MM.1S (cell line): Measurements from ENCODE around the gene UGT2A3.

ENCODE experiments used
- DNase-seq: peaks from one replicate; pipeline ENCODE4 v3.0.0-alpha.2; 2015
- H2AFZ ChIP-seq: fragments of 300-600 bp; sonication (generic); 2 replicates; pipeline ENCODE4 v1.6.0; 2016; ENCODE audit warnings: antibody characterized with exemption, low read length
- H3F3A ChIP-seq: fragments of 300-600 bp; sonication (generic); 2 replicates; pipeline ENCODE4 v1.6.1; 2016; ENCODE audit warnings: mild to moderate bottlenecking, antibody characterized with exemption, low read length, moderate library complexity, mixed read lengths; ENCODE audit not compliant: insufficient read depth
- H3K27ac ChIP-seq: fragments of 300-600 bp; sonication (generic); 2 replicates; pipeline ENCODE4 v1.5.1; 2016; ENCODE audit warnings: mild to moderate bottlenecking, low read length
- H3K27me3 ChIP-seq: fragments of 300-600 bp; sonication (generic); replicated peaks from 2 replicates; pipeline ENCODE4 v1.6.0; 2016; ENCODE audit warnings: low read length; ENCODE audit not compliant: insufficient read depth
- H3K36me3 ChIP-seq: fragments of 300-600 bp; sonication (generic); replicated peaks from 2 replicates; pipeline ENCODE4 v1.6.1; 2016; ENCODE audit warnings: mild to moderate bottlenecking, low read length, mixed read lengths; ENCODE audit not compliant: insufficient read depth
- H3K4me1 ChIP-seq: fragments of 300-600 bp; sonication (generic); 2 replicates; pipeline ENCODE4 v1.6.1; 2016; ENCODE audit warnings: low read length, mixed read lengths
- H3K4me2 ChIP-seq: fragments of 300-600 bp; sonication (generic); 2 replicates; pipeline ENCODE4 v1.6.0; 2016; ENCODE audit warnings: low read depth, low read length
- H3K4me3 ChIP-seq: fragments of 300-600 bp; sonication (generic); 2 replicates; pipeline ENCODE4 v1.5.1; 2016; ENCODE audit warnings: low read length, mixed read lengths
- H3K79me2 ChIP-seq: fragments of 300-600 bp; sonication (generic); 2 replicates; pipeline ENCODE4 v1.6.1; 2016; ENCODE audit warnings: mixed run types, low read length, mixed read lengths
- H3K9ac ChIP-seq: fragments of 300-600 bp; sonication (generic); 2 replicates; pipeline ENCODE4 v1.6.1; 2016; ENCODE audit warnings: low read length, mixed read lengths
- H3K9me2 ChIP-seq: fragments of 300-600 bp; sonication (generic); replicated peaks from 2 replicates; pipeline ENCODE4 v1.6.1; 2016; ENCODE audit warnings: mild to moderate bottlenecking, low read length, mixed read lengths; ENCODE audit not compliant: insufficient read depth
- H3K9me3 ChIP-seq: fragments of 300-600 bp; sonication (generic); replicated peaks from 2 replicates; pipeline ENCODE4 v1.6.1; 2016; ENCODE audit warnings: mild to moderate bottlenecking, low read length, mixed read lengths; ENCODE audit not compliant: insufficient read depth
- H4K20me1 ChIP-seq: fragments of 300-600 bp; sonication (generic); 2 replicates; pipeline ENCODE4 v1.6.1; 2016; ENCODE audit warnings: mild to moderate bottlenecking, low read length, moderate library complexity, mixed read lengths; ENCODE audit not compliant: insufficient read depth
- EZH2 ChIP-seq: fragments of 300-600 bp; sonication (generic); optimal IDR thresholded peaks from 2 replicates; pipeline ENCODE3; 2017; ENCODE audit warnings: low read depth, mild to moderate bottlenecking, antibody characterized with exemption, low read length, mixed read lengths
- EZH2phosphoT487 ChIP-seq: fragments of 300-600 bp; sonication (generic); IDR thresholded peaks from 2 replicates; pipeline ENCODE4 v1.6.1; 2018; ENCODE audit warnings: antibody characterized with exemption, low read length
- TF ChIP-seq, protein P1 (sequence below): fragments of 300-600 bp; sonication (generic); IDR thresholded peaks from 2 replicates; pipeline ENCODE4 v1.5.1; 2016; ENCODE audit warnings: antibody characterized with exemption, low read length, mixed read lengths

Gene UGT2A3

DNA sequence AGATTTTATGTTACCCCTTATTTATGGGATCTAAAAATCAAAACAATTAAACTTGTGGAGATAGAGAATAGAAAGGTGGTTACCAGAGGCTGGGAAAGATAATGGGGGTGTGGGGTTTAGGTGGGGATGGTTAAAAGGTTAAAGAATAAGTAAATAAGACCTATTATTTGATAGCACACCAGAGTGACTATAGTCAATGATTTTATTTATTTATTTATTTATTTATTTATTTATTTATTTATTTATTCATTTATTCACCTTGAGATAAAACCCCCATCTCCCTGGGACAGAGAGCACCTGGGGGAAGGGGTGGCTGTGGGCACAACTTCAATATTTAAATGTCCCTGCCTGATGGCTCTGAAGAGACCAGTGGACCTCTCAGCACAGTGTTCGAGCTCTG lies 66.1 kb downstream of the UGT2A3 start:
- no peaks in the 10 kb centered on the region for H3K27me3 ChIP-seq
- H3K9me3 ChIP-seq: no peaks in the 10 kb centered on the region
- no peak overlapping the region for H3K4me3 ChIP-seq
- no peaks in the 10 kb centered on the region for H3K79me2 ChIP-seq
- no peaks in the 10 kb centered on the region for H3K4me1 ChIP-seq
- H3K36me3 ChIP-seq: no peaks in the 10 kb centered on the region
- no peak overlapping the region for H3K4me2 ChIP-seq
- H3K27ac ChIP-seq: no peak overlapping the region
- H3K9ac ChIP-seq: no peak overlapping the region
- no peak for DNase-seq
- no peak overlapping the region for H2AFZ ChIP-seq
- no peaks in the 10 kb centered on the region for H3K9me2 ChIP-seq
- no peaks in the 10 kb centered on the region for H4K20me1 ChIP-seq
- TF ChIP-seq EZH2phosphoT487: no peak
- TF ChIP-seq, protein P1, sequence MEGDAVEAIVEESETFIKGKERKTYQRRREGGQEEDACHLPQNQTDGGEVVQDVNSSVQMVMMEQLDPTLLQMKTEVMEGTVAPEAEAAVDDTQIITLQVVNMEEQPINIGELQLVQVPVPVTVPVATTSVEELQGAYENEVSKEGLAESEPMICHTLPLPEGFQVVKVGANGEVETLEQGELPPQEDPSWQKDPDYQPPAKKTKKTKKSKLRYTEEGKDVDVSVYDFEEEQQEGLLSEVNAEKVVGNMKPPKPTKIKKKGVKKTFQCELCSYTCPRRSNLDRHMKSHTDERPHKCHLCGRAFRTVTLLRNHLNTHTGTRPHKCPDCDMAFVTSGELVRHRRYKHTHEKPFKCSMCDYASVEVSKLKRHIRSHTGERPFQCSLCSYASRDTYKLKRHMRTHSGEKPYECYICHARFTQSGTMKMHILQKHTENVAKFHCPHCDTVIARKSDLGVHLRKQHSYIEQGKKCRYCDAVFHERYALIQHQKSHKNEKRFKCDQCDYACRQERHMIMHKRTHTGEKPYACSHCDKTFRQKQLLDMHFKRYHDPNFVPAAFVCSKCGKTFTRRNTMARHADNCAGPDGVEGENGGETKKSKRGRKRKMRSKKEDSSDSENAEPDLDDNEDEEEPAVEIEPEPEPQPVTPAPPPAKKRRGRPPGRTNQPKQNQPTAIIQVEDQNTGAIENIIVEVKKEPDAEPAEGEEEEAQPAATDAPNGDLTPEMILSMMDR: no peak
- TF ChIP-seq EZH2: no peak
- no peaks in the 10 kb centered on the region for H3F3A ChIP-seq

DNA sequence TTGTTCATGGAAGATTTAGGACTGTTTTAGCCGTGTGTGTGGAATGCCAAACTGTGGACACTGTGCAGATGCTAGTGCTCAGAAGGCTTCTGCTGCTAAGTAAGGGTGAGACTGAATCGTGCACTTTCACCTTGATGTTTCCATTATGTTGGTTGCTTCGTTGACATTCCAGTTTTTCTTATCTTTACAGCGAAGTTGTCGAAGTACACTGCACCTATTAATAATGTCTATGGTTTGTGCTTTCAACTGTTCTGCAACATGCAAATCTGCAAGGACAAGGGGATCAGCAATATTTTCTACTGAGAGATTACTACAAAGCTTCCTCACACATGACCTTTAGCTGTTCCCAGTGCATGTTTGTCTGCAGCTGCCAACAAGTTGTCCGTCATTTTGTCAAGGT lies 67.7 kb downstream of the UGT2A3 start:
- H3F3A ChIP-seq: no peaks in the 10 kb centered on the region
- no peak overlapping the region for H3K4me2 ChIP-seq
- no peak for TF ChIP-seq EZH2phosphoT487
- TF ChIP-seq, protein P1: no peak
- TF ChIP-seq EZH2: no peak
- H3K79me2 ChIP-seq: no peaks in the 10 kb centered on the region
- H4K20me1 ChIP-seq: no peaks in the 10 kb centered on the region
- H3K36me3 ChIP-seq: no peaks in the 10 kb centered on the region
- H3K27ac ChIP-seq: no peak overlapping the region
- no peaks in the 10 kb centered on the region for H3K9me3 ChIP-seq
- H3K27me3 ChIP-seq: no peaks in the 10 kb centered on the region
- no peaks in the 10 kb centered on the region for H3K9me2 ChIP-seq
- H2AFZ ChIP-seq: no peak overlapping the region
- no peak for DNase-seq
- H3K4me3 ChIP-seq: no peak overlapping the region
- no peaks in the 10 kb centered on the region for H3K4me1 ChIP-seq
- H3K9ac ChIP-seq: no peak overlapping the region
